IgD-negative memory B cell (primary cell): ENCODE measurements around the gene LRRC4C. TPM values are rescaled to one million over a fixed set of nuclear protein-coding genes. Genes with fewer than 3 reads are reported as not detected.

Experiments
- H3K27ac Mint-ChIP-seq, 3 donors: one replicate each; pipeline ENCODE4 v1.8.0; 2020 to 2022; ENCODE audit warnings: mild to moderate bottlenecking in 3 of 3, mixed read lengths in 3 of 3, moderate library complexity in 1 of 3
- H3K27me3 Mint-ChIP-seq: one replicate; pipeline ENCODE4 v1.8.0; 2021; ENCODE audit warnings: mixed read lengths
- H3K36me3 Mint-ChIP-seq: one replicate; pipeline ENCODE4 v1.8.0; 2020; ENCODE audit warnings: mild to moderate bottlenecking, mixed read lengths
- H3K4me1 Mint-ChIP-seq, 3 donors: one replicate each; pipeline ENCODE4 v1.8.0; 2020 to 2022; ENCODE audit warnings: mixed read lengths in 3 of 3, mild to moderate bottlenecking in 1 of 3
- H3K4me3 Mint-ChIP-seq, 4 donors: one replicate each; pipeline ENCODE4 v1.8.0; 2020 to 2022; ENCODE audit warnings: mild to moderate bottlenecking in 4 of 4, mixed read lengths in 4 of 4, moderate library complexity in 3 of 4
- H3K9me3 Mint-ChIP-seq, 3 donors: one replicate each; pipeline ENCODE4 v1.8.0; 2020 to 2021; ENCODE audit warnings: mixed read lengths in 3 of 3, mild to moderate bottlenecking in 1 of 3
- polyA plus RNA-seq: library from polyadenylated mRNA; unstranded; fragments of 300-500 nt; fragmentation: Illumina TruSeq; gene quantifications from one replicate; pipeline ENCODE4 v1.2.3, GENCODE V29; 2021

LRRC4C gene
- polyA plus RNA-seq, 1 donor from 2014 or later: not detected

DNA sequence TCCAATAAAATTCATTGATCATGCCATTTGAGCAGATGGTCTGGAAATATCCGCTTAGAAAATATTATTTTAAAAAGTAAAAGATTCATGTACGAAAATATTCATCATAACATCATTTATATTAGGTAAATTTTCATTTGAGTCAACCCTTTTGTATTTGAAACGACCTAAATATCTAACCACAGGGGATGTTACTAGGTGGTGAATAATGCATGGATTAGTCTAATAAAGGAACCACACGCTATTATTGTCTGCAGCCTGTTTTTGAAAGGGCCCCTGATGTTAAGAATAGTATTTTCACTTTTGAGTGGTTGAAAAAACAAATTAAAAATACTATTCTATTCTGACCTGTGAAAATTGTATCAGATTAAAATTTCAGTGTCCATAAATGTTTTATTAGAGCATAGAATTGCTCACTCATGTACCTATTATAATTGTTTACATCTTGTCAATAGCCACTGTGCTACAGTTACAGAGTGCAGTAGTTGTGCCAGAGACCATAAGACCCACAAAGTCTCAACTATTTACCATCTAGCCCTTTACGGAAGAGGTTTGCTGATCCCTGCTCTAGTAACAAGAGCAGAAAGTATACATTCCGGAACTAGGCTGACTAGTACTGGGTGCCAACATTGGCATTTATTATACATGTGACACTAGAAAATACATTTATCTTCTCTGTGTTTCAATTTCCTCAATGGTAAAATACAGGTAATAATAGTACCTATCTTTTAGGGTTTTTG lies 176.1 kb downstream of the LRRC4C start:
- no peaks in the 10 kb centered on the region for H3K27me3 Mint-ChIP-seq
- no peaks in the 10 kb centered on the region for H3K36me3 Mint-ChIP-seq
- H3K4me1 Mint-ChIP-seq: no peaks in the 10 kb centered on the region
- H3K27ac Mint-ChIP-seq: no peak overlapping the region
- H3K9me3 Mint-ChIP-seq: no peaks in the 10 kb centered on the region
- H3K4me3 Mint-ChIP-seq: no peak overlapping the region

DNA sequence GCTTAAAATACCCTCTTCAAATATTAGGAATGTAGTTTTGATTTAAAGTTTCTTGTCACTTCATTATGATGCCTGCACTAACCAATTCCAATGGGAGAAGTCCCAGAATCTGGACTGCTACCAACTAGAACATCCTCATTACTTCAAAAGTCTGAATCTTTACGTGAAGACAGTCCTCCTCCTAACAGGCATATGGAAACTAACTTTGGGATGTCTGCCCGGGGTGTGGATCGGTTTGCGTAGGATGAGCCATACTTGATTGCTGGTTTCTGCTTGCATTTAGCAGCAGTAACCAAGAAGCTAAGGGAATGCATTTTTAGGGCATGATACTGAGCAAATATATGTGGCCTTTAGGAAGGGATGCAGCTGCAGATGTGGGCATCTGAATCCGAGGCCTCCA lies 177.1 kb downstream of the LRRC4C start:
- Mint-ChIP-seq H3K4me3 (no peak overlapping the region), H3K27ac (no peak overlapping the region), H3K36me3 (no peaks in the 10 kb centered on the region), H3K27me3 (no peaks in the 10 kb centered on the region), H3K9me3 (no peaks in the 10 kb centered on the region), H3K4me1 (no peaks in the 10 kb centered on the region)

DNA sequence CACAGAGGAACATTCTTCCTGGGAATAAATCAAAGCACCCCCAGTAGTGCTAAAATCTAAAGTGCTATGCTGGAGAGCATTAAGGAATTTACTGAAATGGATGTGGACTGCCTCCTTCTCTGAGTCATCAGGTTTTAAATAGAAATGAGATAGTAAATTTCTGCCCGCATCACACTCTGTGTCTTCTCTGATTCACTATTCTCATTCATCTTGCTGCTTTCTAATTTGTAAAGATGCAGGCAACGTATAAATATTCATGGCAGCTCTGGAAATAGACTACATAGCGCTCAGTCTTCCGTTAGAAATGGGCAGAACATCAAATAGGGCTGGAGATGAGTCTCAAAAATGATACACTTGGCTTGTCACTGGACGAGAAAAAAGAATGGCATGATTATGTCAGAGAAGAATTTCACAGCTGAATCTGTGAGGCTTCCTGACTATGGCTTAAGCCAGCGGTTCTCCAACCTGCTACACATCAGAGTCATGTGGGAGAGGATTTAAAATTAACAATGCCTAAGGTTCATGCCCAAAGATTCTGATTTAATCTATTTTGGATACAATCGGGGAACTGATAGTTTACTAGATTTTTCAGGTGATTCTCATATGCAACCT lies 178.2 kb downstream of the LRRC4C start:
- no peaks in the 10 kb centered on the region for H3K4me1 Mint-ChIP-seq
- no peaks in the 10 kb centered on the region for H3K9me3 Mint-ChIP-seq
- H3K27ac Mint-ChIP-seq: no peak overlapping the region
- H3K27me3 Mint-ChIP-seq: no peaks in the 10 kb centered on the region
- H3K4me3 Mint-ChIP-seq: no peak overlapping the region
- no peaks in the 10 kb centered on the region for H3K36me3 Mint-ChIP-seq

DNA sequence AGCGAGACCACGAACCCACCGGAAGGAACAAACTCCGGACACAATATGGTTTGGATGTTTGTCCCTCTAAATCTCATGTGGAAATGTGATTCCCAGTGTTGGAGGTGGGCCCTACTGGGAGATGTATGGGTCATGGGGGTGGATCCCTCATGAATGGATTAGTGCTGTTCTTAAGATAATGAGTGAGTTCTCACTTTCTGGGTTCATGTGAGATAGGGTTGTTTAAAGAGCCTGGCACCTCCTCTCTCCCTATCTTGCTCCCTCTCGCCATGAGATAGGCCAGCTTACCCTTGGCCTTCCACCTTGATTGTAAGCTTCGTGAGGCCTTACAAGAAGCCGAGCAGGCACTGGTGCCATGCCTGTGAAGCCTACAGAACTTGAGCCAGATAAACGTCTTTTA lies 184.6 kb downstream of the LRRC4C start:
- Mint-ChIP-seq H3K4me1 (no peaks in the 10 kb centered on the region), H3K4me3 (no peak overlapping the region), H3K36me3 (no peaks in the 10 kb centered on the region), H3K27ac (no peak overlapping the region), H3K27me3 (no peaks in the 10 kb centered on the region), H3K9me3 (peaks cover 0 to 9% (median 2%) of the 10 kb centered on the region in 3 donors)

DNA sequence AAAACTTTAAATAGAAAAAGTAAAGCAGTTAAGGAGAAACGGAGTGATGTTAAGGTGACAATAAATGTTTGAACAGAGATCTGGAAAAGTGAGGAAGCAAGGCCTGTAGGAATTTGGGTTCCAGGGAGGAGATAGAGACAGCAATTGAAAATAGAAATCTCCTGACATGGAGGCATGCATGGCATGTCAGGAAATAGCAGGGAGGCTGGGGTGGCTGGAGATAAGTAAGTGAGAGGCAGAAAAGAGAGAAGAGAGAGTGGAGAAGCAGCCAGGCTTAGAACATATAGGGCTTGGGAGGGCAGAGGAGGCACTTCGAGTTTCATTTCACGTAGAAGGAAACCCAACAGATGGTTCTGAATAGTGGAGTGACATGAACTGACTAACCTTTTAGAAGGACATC lies 185.5 kb downstream of the LRRC4C start:
- Mint-ChIP-seq H3K27me3 (no peaks in the 10 kb centered on the region), H3K9me3 (peaks cover 0 to 9% (median 2%) of the 10 kb centered on the region in 3 donors), H3K27ac (no peak overlapping the region), H3K4me1 (no peaks in the 10 kb centered on the region), H3K4me3 (no peak overlapping the region), H3K36me3 (no peaks in the 10 kb centered on the region)

DNA sequence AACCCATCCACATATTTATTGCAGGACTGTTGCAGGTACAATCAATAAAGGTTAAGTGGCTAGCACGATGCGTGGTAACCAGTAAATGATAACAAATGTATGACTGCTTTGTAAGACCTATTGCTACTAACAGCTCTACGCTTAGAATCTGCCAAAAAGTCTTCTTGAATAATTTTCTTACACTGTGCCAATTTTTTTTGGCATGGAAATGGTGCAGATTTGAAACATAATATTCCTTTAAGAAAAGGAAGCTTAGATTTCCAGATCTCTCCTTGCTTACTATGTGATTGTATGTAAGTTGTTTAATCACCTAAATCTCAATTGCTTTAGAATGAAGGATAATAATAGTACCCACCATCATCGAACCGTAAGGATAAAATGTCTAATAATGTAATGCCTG lies 192.0 kb downstream of the LRRC4C start:
- Mint-ChIP-seq H3K4me1 (no peaks in the 10 kb centered on the region), H3K27ac (no peak overlapping the region), H3K4me3 (no peak overlapping the region), H3K27me3 (no peaks in the 10 kb centered on the region), H3K9me3 (peaks cover 2 to 3% (median 3%) of the 10 kb centered on the region in 3 donors), H3K36me3 (no peaks in the 10 kb centered on the region)

GRCh38 chr11:41256041-41256440 lies 203.4 kb downstream of the LRRC4C start:
- H3K27me3 Mint-ChIP-seq: no peaks in the 10 kb centered on the region
- no peaks in the 10 kb centered on the region for H3K4me1 Mint-ChIP-seq
- H3K27ac Mint-ChIP-seq: no peak overlapping the region
- H3K36me3 Mint-ChIP-seq: no peaks in the 10 kb centered on the region
- H3K9me3 Mint-ChIP-seq: peaks cover 0 to 3% (median 1%) of the 10 kb centered on the region in 3 donors
- H3K4me3 Mint-ChIP-seq: no peak overlapping the region

GRCh38 chr11:41254966-41255365 lies 204.5 kb downstream of the LRRC4C start:
- Mint-ChIP-seq H3K27me3 (no peaks in the 10 kb centered on the region), H3K4me3 (no peak overlapping the region), H3K36me3 (no peaks in the 10 kb centered on the region), H3K4me1 (no peaks in the 10 kb centered on the region), H3K9me3 (peaks cover 0 to 3% (median 1%) of the 10 kb centered on the region in 3 donors), H3K27ac (no peak overlapping the region)

GRCh38 chr11:41250408-41250935 lies 209.0 kb downstream of the LRRC4C start:
- Mint-ChIP-seq H3K9me3 (peaks cover 0 to 6% (median 0%) of the 10 kb centered on the region in 3 donors), H3K4me3 (no peak overlapping the region), H3K4me1 (no peaks in the 10 kb centered on the region), H3K27ac (no peak overlapping the region), H3K36me3 (no peaks in the 10 kb centered on the region), H3K27me3 (no peaks in the 10 kb centered on the region)

GRCh38 chr11:41247621-41248020 lies 211.8 kb downstream of the LRRC4C start:
- H3K36me3 Mint-ChIP-seq: no peaks in the 10 kb centered on the region
- peaks cover 0 to 6% (median 0%) of the 10 kb centered on the region in 3 donors for H3K9me3 Mint-ChIP-seq
- no peaks in the 10 kb centered on the region for H3K4me1 Mint-ChIP-seq
- H3K27ac Mint-ChIP-seq: no peak overlapping the region
- H3K4me3 Mint-ChIP-seq: no peak overlapping the region
- H3K27me3 Mint-ChIP-seq: no peaks in the 10 kb centered on the region

GRCh38 chr11:41246399-41246745 lies 213.1 kb downstream of the LRRC4C start:
- H3K9me3 Mint-ChIP-seq: peaks cover 0 to 6% (median 0%) of the 10 kb centered on the region in 3 donors
- H3K4me1 Mint-ChIP-seq: no peaks in the 10 kb centered on the region
- H3K4me3 Mint-ChIP-seq: no peak overlapping the region
- no peaks in the 10 kb centered on the region for H3K36me3 Mint-ChIP-seq
- no peak overlapping the region for H3K27ac Mint-ChIP-seq
- no peaks in the 10 kb centered on the region for H3K27me3 Mint-ChIP-seq

DNA sequence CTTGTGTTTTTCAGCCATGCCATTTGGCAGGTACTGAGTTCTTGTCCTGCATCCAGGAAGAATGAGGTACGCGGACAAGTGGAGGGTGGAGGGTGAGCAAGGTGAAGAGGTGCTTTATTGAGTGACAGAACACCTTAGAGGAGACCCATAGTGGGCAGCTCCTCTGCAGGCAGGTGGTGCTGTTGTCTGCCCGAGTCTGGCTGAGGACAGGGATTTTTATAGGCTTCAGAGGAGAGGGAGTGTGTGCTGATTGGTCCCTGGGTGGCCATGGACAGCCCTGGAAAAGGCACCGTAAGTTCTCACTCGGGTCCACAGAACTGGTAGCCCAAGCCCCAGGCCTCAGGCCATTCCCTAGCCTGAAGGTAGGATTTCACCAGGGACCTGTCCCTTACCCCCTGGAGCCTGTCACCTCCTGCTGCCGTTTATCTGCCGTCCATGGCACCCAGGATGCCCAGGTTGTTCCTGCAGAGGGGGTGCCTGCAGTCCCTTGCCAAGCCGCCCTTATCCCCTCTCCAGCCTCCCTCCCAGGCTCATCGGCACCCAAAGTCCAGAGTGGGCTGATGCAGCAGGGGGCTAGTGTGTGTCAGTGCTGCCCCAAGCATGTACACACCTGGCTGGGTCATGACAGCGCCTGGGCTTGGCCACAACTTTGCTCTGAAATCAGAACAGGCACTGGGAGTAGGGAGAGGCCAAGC lies 213.6 kb downstream of the LRRC4C start:
- Mint-ChIP-seq H3K9me3 (peaks cover 0 to 6% (median 0%) of the 10 kb centered on the region in 3 donors), H3K36me3 (peaks cover 1% of the 10 kb centered on the region), H3K4me1 (no peaks in the 10 kb centered on the region), H3K27me3 (no peaks in the 10 kb centered on the region), H3K4me3 (no peak overlapping the region), H3K27ac (no peak overlapping the region)

DNA sequence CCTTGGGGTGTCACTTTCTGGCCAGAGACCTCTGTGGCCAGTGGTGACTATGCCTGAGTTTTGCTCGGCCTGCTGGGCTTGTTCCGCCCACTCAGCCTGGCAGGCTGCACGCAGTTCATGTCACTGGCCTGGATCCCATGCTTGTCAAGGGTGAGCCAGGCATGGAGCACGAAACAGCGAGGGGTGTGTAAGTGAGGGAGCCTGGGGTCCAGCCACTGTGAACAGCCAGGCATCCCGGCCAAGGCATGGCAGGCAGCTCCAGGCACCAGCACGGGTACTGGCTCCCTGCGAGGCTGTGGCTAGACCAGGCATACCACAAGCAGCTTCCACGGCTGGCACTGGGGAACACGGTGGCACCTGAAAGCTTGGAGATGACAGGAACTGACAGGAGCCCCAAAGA lies 214.3 kb downstream of the LRRC4C start:
- no peaks in the 10 kb centered on the region for H3K4me1 Mint-ChIP-seq
- H3K27ac Mint-ChIP-seq: no peak overlapping the region
- peaks cover 1% of the 10 kb centered on the region for H3K36me3 Mint-ChIP-seq
- no peaks in the 10 kb centered on the region for H3K27me3 Mint-ChIP-seq
- no peak overlapping the region for H3K4me3 Mint-ChIP-seq
- peaks cover 0 to 6% (median 4%) of the 10 kb centered on the region in 3 donors for H3K9me3 Mint-ChIP-seq

DNA sequence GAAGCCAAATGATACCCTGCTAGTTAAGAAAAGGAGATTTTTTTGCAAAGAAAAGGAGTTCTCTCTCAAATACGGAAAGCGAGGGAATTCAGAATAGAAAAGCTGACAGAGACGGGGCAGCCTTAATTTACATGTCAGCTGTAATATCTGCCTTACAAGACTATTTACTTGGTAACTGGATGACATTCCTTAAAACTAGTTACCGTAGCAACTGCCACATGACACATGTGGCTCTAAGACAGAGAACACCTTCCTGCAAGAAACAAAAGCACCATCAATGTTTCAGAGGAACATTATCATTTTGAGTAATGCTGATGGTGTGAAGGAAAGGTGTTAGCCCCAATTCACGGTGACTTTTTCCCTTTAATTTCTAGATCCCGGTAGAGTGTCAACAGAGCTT lies 222.1 kb downstream of the LRRC4C start:
- H3K9me3 Mint-ChIP-seq: peaks cover 0 to 4% (median 4%) of the 10 kb centered on the region in 3 donors
- H3K4me3 Mint-ChIP-seq: no peak overlapping the region
- H3K36me3 Mint-ChIP-seq: peaks cover 1% of the 10 kb centered on the region
- peaks cover 0 to 2% (median 0%) of the 10 kb centered on the region in 3 donors for H3K4me1 Mint-ChIP-seq
- H3K27ac Mint-ChIP-seq: no peak overlapping the region
- H3K27me3 Mint-ChIP-seq: no peaks in the 10 kb centered on the region

- H3K9me3 Mint-ChIP-seq: peaks cover 0 to 4% (median 4%) of the 10 kb centered on the region in 3 donors
- no peak overlapping the region for H3K27ac Mint-ChIP-seq
- no peaks in the 10 kb centered on the region for H3K27me3 Mint-ChIP-seq
- peaks cover 0 to 2% (median 0%) of the 10 kb centered on the region in 3 donors for H3K4me1 Mint-ChIP-seq
- H3K36me3 Mint-ChIP-seq: no peaks in the 10 kb centered on the region
- no peak overlapping the region for H3K4me3 Mint-ChIP-seq
Measured at GRCh38 chr11:41235668-41236067, 223.8 kb downstream of the LRRC4C start.
